ENCODE data around the gene MEIS2. TPM values are rescaled to one million over a fixed set of nuclear protein-coding genes. Genes with fewer than 3 reads are reported as not detected.

The MEIS2 gene
- total RNA-seq, 1 donor, result 43.7 TPM

DNA sequence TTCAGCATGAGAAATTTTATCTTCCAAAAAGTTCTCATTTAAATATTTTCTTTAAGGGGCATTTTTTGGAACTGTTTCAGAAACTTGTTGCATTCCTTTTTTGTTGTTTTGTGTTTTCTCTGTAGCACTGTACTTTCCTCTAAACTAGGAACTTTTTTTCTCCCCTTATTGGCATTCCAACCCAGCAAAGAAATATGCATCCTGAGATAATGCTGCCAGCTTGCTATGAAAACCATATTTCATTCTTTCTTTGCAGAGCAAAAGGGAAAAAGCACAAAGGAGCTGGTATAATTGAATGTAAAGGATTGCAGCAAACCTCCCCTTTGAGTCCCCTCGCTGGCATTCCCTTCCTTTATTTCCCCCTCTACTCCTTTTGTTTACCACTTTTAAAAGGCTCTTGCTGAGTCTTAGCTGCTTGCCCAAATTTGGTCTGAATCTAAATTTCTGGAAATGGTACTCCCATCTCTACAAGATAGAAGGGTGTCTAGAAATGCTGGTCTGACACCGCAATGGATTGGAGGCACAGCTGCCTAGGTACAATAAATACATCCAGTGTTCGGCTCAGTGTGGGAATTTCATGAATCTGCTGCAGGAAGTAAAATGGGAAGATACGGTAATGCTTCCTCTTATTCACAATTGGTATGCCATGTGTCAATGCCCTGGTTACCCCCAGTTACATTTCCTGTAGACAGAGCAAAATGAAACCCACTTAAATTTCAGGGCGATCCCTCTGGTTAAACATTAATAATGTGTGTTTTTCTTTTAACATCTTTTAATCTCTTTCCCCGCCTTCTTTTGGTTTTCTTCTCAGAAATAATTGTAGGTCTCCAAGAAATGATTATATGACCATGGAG lies 156.6 kb downstream of the MEIS2 start:
- TF ChIP-seq CTCF (IDR thresholded peaks at IDR 0.05; ENCODE audit: insufficient read depth, low read length), result no peak
- peak; percentile 21 for DNase-seq (ENCODE audit: low read depth)
- no peak overlapping the region for H3K4me3 ChIP-seq (ENCODE audit: low read depth, low read length)

- no peak for TF ChIP-seq CTCF (IDR thresholded peaks at IDR 0.05; ENCODE audit: insufficient read depth, low read length)
- no peak for DNase-seq (ENCODE audit: low read depth)
- H3K4me3 ChIP-seq (ENCODE audit: low read depth, low read length), result no peak overlapping the region
Observed at GRCh38 chr15:36942248-36942827, 158.0 kb downstream of the MEIS2 start.

DNA sequence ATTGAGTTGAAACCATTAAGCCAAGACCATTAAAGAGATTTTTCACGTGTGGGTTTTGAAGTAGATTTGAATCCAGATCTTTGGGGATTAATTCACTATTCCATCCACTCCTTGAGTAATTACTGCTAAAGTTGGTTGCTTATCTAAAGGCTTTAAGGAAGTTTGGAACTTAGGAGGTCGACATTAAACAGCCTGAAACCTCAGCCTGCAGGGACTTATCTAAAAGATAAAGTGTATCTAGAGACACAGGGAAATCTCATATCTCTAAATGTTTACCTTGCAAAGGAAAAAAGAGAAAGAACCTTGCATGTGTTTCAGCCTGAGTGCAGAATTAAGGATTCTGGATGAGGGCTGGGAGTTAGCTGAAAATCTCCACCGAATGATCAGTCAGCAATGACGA lies 158.6 kb downstream of the MEIS2 start:
- no peak for DNase-seq (ENCODE audit: low read depth)
- no peak overlapping the region for H3K4me3 ChIP-seq (ENCODE audit: low read depth, low read length)
- no peak for TF ChIP-seq CTCF (IDR thresholded peaks at IDR 0.05; ENCODE audit: insufficient read depth, low read length)

GRCh38 chr15:36940636-36941260 lies 159.6 kb downstream of the MEIS2 start:
- no peak for DNase-seq (ENCODE audit: low read depth)
- TF ChIP-seq CTCF (IDR thresholded peaks at IDR 0.05; ENCODE audit: insufficient read depth, low read length), result no peak

DNA sequence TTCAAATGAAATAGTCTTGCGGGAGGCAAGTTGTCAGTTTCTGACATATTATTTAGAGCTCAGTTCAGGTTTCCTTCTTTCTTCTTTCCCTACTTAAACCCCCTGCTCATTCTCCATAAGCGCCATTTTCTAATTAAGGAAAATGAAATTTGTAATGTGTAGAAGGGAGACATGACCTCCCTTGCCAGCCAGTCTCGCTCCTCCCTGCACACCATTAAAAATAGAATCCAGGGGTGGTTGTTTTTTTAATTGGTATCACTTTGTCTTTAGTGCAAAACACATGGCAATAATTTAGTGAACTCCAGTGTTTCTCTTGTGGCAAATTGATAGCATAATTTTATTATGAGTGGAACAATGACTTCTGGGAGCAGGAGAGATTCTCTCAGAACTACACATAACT lies 160.1 kb downstream of the MEIS2 start:
- no peak for DNase-seq (ENCODE audit: low read depth)
- no peak overlapping the region for H3K4me3 ChIP-seq (ENCODE audit: low read depth, low read length)
- no peak for TF ChIP-seq CTCF (IDR thresholded peaks at IDR 0.05; ENCODE audit: insufficient read depth, low read length)

More at GRCh38 chr15:36940636-36941260, 159.6 kb downstream of the MEIS2 start:
- no peak overlapping the region for H3K4me3 ChIP-seq (ENCODE audit: low read depth, low read length)

GRCh38 chr15:36938764-36939163 lies 161.6 kb downstream of the MEIS2 start:
- no peak for TF ChIP-seq CTCF (IDR thresholded peaks at IDR 0.05; ENCODE audit: insufficient read depth, low read length)
- no peak overlapping the region for H3K4me3 ChIP-seq (ENCODE audit: low read depth, low read length)
- no peak for DNase-seq (ENCODE audit: low read depth)
